Neural cell (in vitro differentiated cells): ENCODE results near the gene PLEKHG5. TPM values are rescaled to one million over a fixed set of nuclear protein-coding genes. Genes with fewer than 3 reads are reported as not detected.

ENCODE experiments used
- H2AFZ ChIP-seq: fragments of 200-600, 300-800 bp; sonication (generic), shearing (Covaris generic); 2 replicates; pipeline ENCODE4 v1.6.0; 2014; ENCODE audit warnings: low read depth, mild to moderate bottlenecking, antibody characterized with exemption, low read length, moderate library complexity
- H3F3A ChIP-seq: fragments of 200-600 bp; shearing (Covaris generic); 2 replicates; pipeline ENCODE4 v1.6.1; 2016; ENCODE audit warnings: mild to moderate bottlenecking, moderate library complexity, mixed read lengths, antibody characterized with exemption, low read length; ENCODE audit not compliant: insufficient read depth, poor library complexity, severe bottlenecking
- H3K27ac ChIP-seq: fragments of 200-600, 300-800 bp; sonication (generic), shearing (Covaris generic); 2 replicates; pipeline ENCODE4 v1.5.1; 2014; ENCODE audit warnings: mild to moderate bottlenecking, low read length, moderate library complexity
- H3K27me3 ChIP-seq: fragments of 300-800, 200-600 bp; sonication (generic), shearing (Covaris generic); 2 replicates; pipeline ENCODE4 v1.6.0; 2014; ENCODE audit warnings: mild to moderate bottlenecking, low read depth, low read length, moderate library complexity; ENCODE audit not compliant: insufficient read depth
- H3K36me3 ChIP-seq: fragments of 300-800, 200-600 bp; sonication (generic), shearing (Covaris generic); 2 replicates; pipeline ENCODE4 v1.5.1; 2014; ENCODE audit warnings: mild to moderate bottlenecking, antibody characterized with exemption, low read length, moderate library complexity; ENCODE audit not compliant: insufficient read depth
- H3K4me2 ChIP-seq: fragments of 300-800, 200-600 bp; sonication (generic), shearing (Covaris generic); 2 replicates; pipeline ENCODE4 v1.6.0; 2014; ENCODE audit warnings: mild to moderate bottlenecking, low read length
- H3K4me3 ChIP-seq: fragments of 300-800, 200-600 bp; sonication (generic), shearing (Covaris generic); 2 replicates; pipeline ENCODE4 v1.5.1; 2014; ENCODE audit warnings: mild to moderate bottlenecking, low read length, moderate library complexity
- H3K79me2 ChIP-seq: fragments of 200-600 bp; shearing (Covaris generic); replicated peaks from 2 replicates; pipeline ENCODE4 v1.6.0; 2014; ENCODE audit warnings: mild to moderate bottlenecking, low read length, moderate library complexity; ENCODE audit not compliant: insufficient read depth
- H3K9ac ChIP-seq: fragments of 300-800, 200-600 bp; sonication (generic), shearing (Covaris generic); 2 replicates; pipeline ENCODE4 v1.6.1; 2016; ENCODE audit warnings: mild to moderate bottlenecking, low read length, mixed read lengths
- H3K9me2 ChIP-seq: fragments of 200-600 bp; shearing (Covaris generic); 2 replicates; pipeline ENCODE4 v1.6.1; 2016; ENCODE audit warnings: mild to moderate bottlenecking, low read length, mixed read lengths; ENCODE audit not compliant: insufficient read depth
- H3K9me3 ChIP-seq: fragments of 200-600, 300-800 bp; sonication (generic), shearing (Covaris generic); 2 replicates; pipeline ENCODE4 v1.6.1; 2016; ENCODE audit warnings: mild to moderate bottlenecking, mixed run types, low read length, moderate library complexity, mixed read lengths
- H4K20me1 ChIP-seq: fragments of 200-600 bp; shearing (Covaris generic); 2 replicates; pipeline ENCODE4 v1.6.1; 2016; ENCODE audit warnings: mild to moderate bottlenecking, mixed run types; ENCODE audit not compliant: insufficient read depth
- CTCF ChIP-seq: fragments of 450-650 bp; IDR thresholded peaks from 2 replicates; pipeline ENCODE4 v1.5.1; 2014; ENCODE audit warnings: antibody characterized with exemption, mild to moderate bottlenecking, moderate library complexity; ENCODE audit not compliant: poor library complexity, severe bottlenecking
- EP300 ChIP-seq: fragments of 450-650 bp; conservative IDR thresholded peaks from 2 replicates; pipeline ENCODE4 v1.6.1; 2014; ENCODE audit warnings: antibody characterized with exemption, mild to moderate bottlenecking, moderate library complexity; ENCODE audit not compliant: poor library complexity, severe bottlenecking
- EZH2 ChIP-seq: fragments of 200-600, 300-800 bp; shearing (Covaris generic), sonication (generic); IDR thresholded peaks from 2 replicates; pipeline ENCODE4 v1.6.1; 2014; ENCODE audit warnings: antibody characterized with exemption, low read length, borderline replicate concordance, mild to moderate bottlenecking; ENCODE audit not compliant: insufficient read depth, poor library complexity, severe bottlenecking
- MXI1 ChIP-seq: fragments of 450-650 bp; conservative IDR thresholded peaks from 2 replicates; pipeline ENCODE4 v1.6.1; 2014; ENCODE audit warnings: antibody characterized with exemption, mild to moderate bottlenecking; ENCODE audit not compliant: poor library complexity, severe bottlenecking
- POLR2AphosphoS5 ChIP-seq: IDR thresholded peaks from 2 replicates; pipeline ENCODE4 v1.6.1; 2012
- RAD21 ChIP-seq: fragments of 450-650 bp; conservative IDR thresholded peaks from 2 replicates; pipeline ENCODE4 v1.6.1; 2014; ENCODE audit warnings: antibody characterized with exemption, mild to moderate bottlenecking, moderate library complexity
- REST ChIP-seq: IDR thresholded peaks from 2 replicates; pipeline ENCODE4 v1.6.1; 2012; ENCODE audit warnings: borderline replicate concordance
- SMC3 ChIP-seq: fragments of 450-650 bp; conservative IDR thresholded peaks from 2 replicates; pipeline ENCODE4 v1.6.1; 2014; ENCODE audit warnings: antibody characterized with exemption, mild to moderate bottlenecking, moderate library complexity; ENCODE audit not compliant: poor library complexity
- TAF1 ChIP-seq: IDR thresholded peaks from 2 replicates; pipeline ENCODE4 v1.6.1; 2012; ENCODE audit warnings: low read depth
- polyA plus RNA-seq: library from polyadenylated mRNA; depleted of rRNA; stranded (reverse); fragments of >200 nt; gene quantifications from 2 replicates; pipeline ENCODE4 v1.2.3, GENCODE V29; 2014

The PLEKHG5 gene
- polyA plus RNA-seq, 1 donor from 2014 or later: 24.0 TPM

- no peak for TF ChIP-seq SMC3
- TF ChIP-seq EZH2: no peak
- no peak for TF ChIP-seq RAD21
- no peak for TF ChIP-seq POLR2AphosphoS5
- no peak for TF ChIP-seq CTCF
- TF ChIP-seq MXI1: no peak
- no peak for TF ChIP-seq REST
- TF ChIP-seq EP300: no peak
- TF ChIP-seq TAF1: no peak
- no peak overlapping the region for H3K27ac ChIP-seq
- H3K9ac ChIP-seq: no peak overlapping the region
- H3F3A ChIP-seq: no peaks in the 10 kb centered on the region
- H3K4me3 ChIP-seq: no peak overlapping the region
- H3K79me2 ChIP-seq: no peaks in the 10 kb centered on the region
- no peaks in the 10 kb centered on the region for H3K36me3 ChIP-seq
- no peak overlapping the region for H3K4me2 ChIP-seq
- no peak overlapping the region for H2AFZ ChIP-seq
- no peaks in the 10 kb centered on the region for H4K20me1 ChIP-seq
- no peaks in the 10 kb centered on the region for H3K27me3 ChIP-seq
- no peaks in the 10 kb centered on the region for H3K9me2 ChIP-seq
- H3K9me3 ChIP-seq: no peaks in the 10 kb centered on the region
These were observed 24.2 kb downstream of the PLEKHG5 start for GRCh38 chr1:6467224-6467623.

GRCh38 chr1:6466751-6467150 is 24.7 kb downstream of the PLEKHG5 start:
- Histone ChIP-seq H3K36me3 (no peaks in the 10 kb centered on the region), H3K9ac (no peak overlapping the region), H3K27ac (no peak overlapping the region), H2AFZ (no peak overlapping the region), H3K27me3 (no peaks in the 10 kb centered on the region), H3F3A (no peaks in the 10 kb centered on the region), H3K9me2 (no peaks in the 10 kb centered on the region), H3K4me2 (no peak overlapping the region), H3K9me3 (no peaks in the 10 kb centered on the region), H3K4me3 (no peak overlapping the region), H4K20me1 (no peaks in the 10 kb centered on the region), H3K79me2 (no peaks in the 10 kb centered on the region)
- no peak for TF ChIP-seq SMC3
- TF ChIP-seq REST: no peak
- no peak for TF ChIP-seq EZH2
- no peak for TF ChIP-seq EP300
- TF ChIP-seq MXI1: no peak
- no peak for TF ChIP-seq CTCF
- no peak for TF ChIP-seq RAD21
- TF ChIP-seq POLR2AphosphoS5: no peak
- no peak for TF ChIP-seq TAF1
